Measurements from ENCODE around the gene GP1BB. TPM values are rescaled to one million over a fixed set of nuclear protein-coding genes. Genes with fewer than 3 reads are reported as not detected.

The GP1BB gene
- total RNA-seq, 2 experiments from 2014 or later: not detected

- no peak for DNase-seq
- no peak for TF ChIP-seq CTCF (IDR thresholded peaks at IDR 0.05)
- intact Hi-C loops (cut with micrococcal nuclease): no loop called here
- Mint-ChIP-seq H3K27me3 (peaks cover 54% of the 10 kb centered on the region), H3K4me3 (peak within 1 kb of the TSS; percentile 64), H3K27ac (no peak within 1 kb of the TSS), H3K9me3 (no peaks in the 10 kb centered on the region), H3K36me3 (ENCODE audit: low read depth) (no peaks in the 10 kb centered on the region), H3K4me1 (ENCODE audit: low read depth) (peaks cover 28% of the 10 kb centered on the region)
- ATAC-seq: no peak
- ChIA-PET POLR2A (interaction anchor here (1.2 kb wide), 1 partner anchor 130 kb away, joined by 4 read pairs; no protein-coding TSS in a partner anchor), CTCF (no interaction called here)
These were observed 37.0 kb downstream of the GP1BB start, which contains the start of gene TBX1 for GRCh38 chr22:19760058-19760950. TSS of gene TBX1 (plus strand) at chr22:19760778. CDS start at chr22:19760844, 66 bp downstream.

- Mint-ChIP-seq H3K4me1 (ENCODE audit: low read depth) (peaks cover 24% of the 10 kb centered on the region), H3K4me3 (peak overlapping the region; percentile 50), H3K27ac (no peak overlapping the region), H3K27me3 (peaks cover 51% of the 10 kb centered on the region), H3K36me3 (ENCODE audit: low read depth) (no peaks in the 10 kb centered on the region), H3K9me3 (no peaks in the 10 kb centered on the region)
- CTCF ChIA-PET: no interaction called here
- no peak for TF ChIP-seq CTCF (IDR thresholded peaks at IDR 0.05)
- DNase-seq: no peak
- intact Hi-C loops (cut with micrococcal nuclease): no loop called here
- no peak for ATAC-seq
- POLR2A ChIA-PET: no interaction called here
These were observed 37.8 kb downstream of the GP1BB start for GRCh38 chr22:19760951-19761724.

- no peak for TF ChIP-seq CTCF (IDR thresholded peaks at IDR 0.05)
- no peak for ATAC-seq
- H3K27ac Mint-ChIP-seq: no peak overlapping the region
- ChIA-PET CTCF (interaction anchor here (1.4 kb wide), 1 partner anchor 135 kb away, joined by 3 read pairs; no protein-coding TSS in a partner anchor), POLR2A (interaction anchor here (0.6 kb wide), 1 partner anchor 87 kb away, joined by 3 read pairs; no protein-coding TSS in a partner anchor)
- peaks cover 47% of the 10 kb centered on the region for H3K27me3 Mint-ChIP-seq
- H3K4me3 Mint-ChIP-seq: peak overlapping the region; percentile 50
- H3K9me3 Mint-ChIP-seq: no peaks in the 10 kb centered on the region
- H3K4me1 Mint-ChIP-seq (ENCODE audit: low read depth): peaks cover 20% of the 10 kb centered on the region
- DNase-seq: no peak
- H3K36me3 Mint-ChIP-seq (ENCODE audit: low read depth): no peaks in the 10 kb centered on the region
- intact Hi-C loops (cut with micrococcal nuclease): no loop called here
These were observed 38.6 kb downstream of the GP1BB start for GRCh38 chr22:19761725-19762567.

GRCh38 chr22:19762568-19763457, 39.5 kb downstream of the GP1BB start:
- H3K27me3 Mint-ChIP-seq: peaks cover 48% of the 10 kb centered on the region
- no peak for ATAC-seq

More at GRCh38 chr22:19762568-19763457, 39.5 kb downstream of the GP1BB start:
- TF ChIP-seq CTCF (IDR thresholded peaks at IDR 0.05): no peak
- CTCF ChIA-PET: interaction anchor here (1.4 kb wide), 1 partner anchor 134 kb away, joined by 3 read pairs; no protein-coding TSS in a partner anchor
- no peak overlapping the region for H3K27ac Mint-ChIP-seq
- H3K9me3 Mint-ChIP-seq: no peaks in the 10 kb centered on the region
- intact Hi-C loops (cut with micrococcal nuclease): no loop called here
- no peaks in the 10 kb centered on the region for H3K36me3 Mint-ChIP-seq (ENCODE audit: low read depth)
- H3K4me3 Mint-ChIP-seq: no peak overlapping the region
- DNase-seq: no peak
- POLR2A ChIA-PET: interaction anchor here (0.6 kb wide), 1 partner anchor 86 kb away, joined by 3 read pairs; no protein-coding TSS in a partner anchor
- peaks cover 22% of the 10 kb centered on the region for H3K4me1 Mint-ChIP-seq (ENCODE audit: low read depth)
